SU-DHL-6 (cell line): Measurements from ENCODE around the gene SH3RF3.

Experiments
- CTCF ChIP-seq: fragments of 200-600 bp; sonication (generic); IDR thresholded peaks from one replicate; pipeline ENCODE4 v1.5.1; 2017; ENCODE audit warnings: antibody characterized with exemption, mild to moderate bottlenecking, low read length, moderate library complexity; ENCODE audit not compliant: insufficient read depth, poor library complexity, severe bottlenecking
- EZH2phosphoT487 ChIP-seq: fragments of 200-600 bp; sonication (generic), shearing (Covaris generic); conservative IDR thresholded peaks from 2 replicates; pipeline ENCODE4 v1.6.1; 2018; ENCODE audit warnings: mild to moderate bottlenecking, antibody characterized with exemption, low read length, moderate library complexity, mixed read lengths

GRCh38 chr2:109229094-109229675, 100.2 kb downstream of the SH3RF3 start:
- TF ChIP-seq CTCF = no peak
- no peak for TF ChIP-seq EZH2phosphoT487
